ENCODE results near the gene CLN3.
"Not testable (repeated sequence)": the region's sequence is repeated elsewhere in the genome, so short reads cannot be mapped to it uniquely, and the experiment has no call there.

The CLN3 gene

GRCh38 chr16:28513484-28514181, 21.8 kb upstream of the CLN3 start:
- FAIRE-seq = no peak

- no peak for FAIRE-seq
These were observed 20.2 kb upstream of the CLN3 start for GRCh38 chr16:28511801-28512789.

- FAIRE-seq = no peak
These were observed 19.2 kb upstream of the CLN3 start for GRCh38 chr16:28511031-28511430.

- no peak for FAIRE-seq
These were observed 13.7 kb upstream of the CLN3 start for GRCh38 chr16:28505489-28506137.

GRCh38 chr16:28504707-28505404, 13.0 kb upstream of the CLN3 start:
- no peak for FAIRE-seq

GRCh38 chr16:28503470-28504259, 11.8 kb upstream of the CLN3 start:
- no peak for FAIRE-seq

GRCh38 chr16:28502290-28502689, 10.4 kb upstream of the CLN3 start:
- FAIRE-seq = no peak

- FAIRE-seq = no peak
These were observed 9.7 kb upstream of the CLN3 start for GRCh38 chr16:28501258-28502232.

- FAIRE-seq = not testable (repeated sequence)
These were observed 8.8 kb upstream of the CLN3 start for GRCh38 chr16:28500476-28501180.

- FAIRE-seq = no peak
These were observed 8.0 kb upstream of the CLN3 start for GRCh38 chr16:28499854-28500253.

GRCh38 chr16:28498666-28499381, 7.0 kb upstream of the CLN3 start:
- no peak for FAIRE-seq

- no peak for FAIRE-seq
These were observed 6.2 kb upstream of the CLN3 start for GRCh38 chr16:28497861-28498599.

GRCh38 chr16:28497386-28497785, 5.5 kb upstream of the CLN3 start:
- no peak for FAIRE-seq

GRCh38 chr16:28496844-28497243, 5.0 kb upstream of the CLN3 start:
- no peak for FAIRE-seq

GRCh38 chr16:28495795-28496749, 4.2 kb upstream of the CLN3 start:
- FAIRE-seq = no peak

- FAIRE-seq = no peak
These were observed 3.4 kb upstream of the CLN3 start for GRCh38 chr16:28495098-28495793.
